Astrocyte of the spinal cord (primary cell): ENCODE data around the gene EDA2R.
A peak's percentile ranks its signal among the peaks of the same experiment; 100 is the strongest.

Experiments
- DNase-seq: peaks from one replicate; pipeline ENCODE4 v3.0.0; 2011; ENCODE audit warnings: low read depth, low spot score
- H3K4me3 ChIP-seq: 2 replicates; pipeline ENCODE4 v1.5.1; 2011; ENCODE audit warnings: low read depth, mild to moderate bottlenecking, low read length, moderate library complexity
- CTCF ChIP-seq: IDR thresholded peaks from 2 replicates; pipeline ENCODE4 v1.5.1; 2012; ENCODE audit warnings: low read depth, mild to moderate bottlenecking, low read length, inconsistent platforms
- in situ Hi-C: cut with HindIII; loops from 2 replicates; pipeline ENCODE4 v1.10.0; 2017; ENCODE audit warnings: low sequenced_read_pairs

EDA2R gene

GRCh38 chrX:66632981-66633380 lies 5.9 kb downstream of the EDA2R start:
- DNase-seq: peak; percentile 32
- in situ Hi-C loops: no loop called here
- no peak for TF ChIP-seq CTCF
- no peak overlapping the region for H3K4me3 ChIP-seq

GRCh38 chrX:66632473-66632872 lies 6.4 kb downstream of the EDA2R start:
- no peak for TF ChIP-seq CTCF
- in situ Hi-C loops: no loop called here
- no peak for DNase-seq
- H3K4me3 ChIP-seq: no peak overlapping the region

GRCh38 chrX:66625525-66625924 lies 13.4 kb downstream of the EDA2R start:
- H3K4me3 ChIP-seq: no peak overlapping the region
- no peak for DNase-seq
- TF ChIP-seq CTCF: no peak
- in situ Hi-C loops: no loop called here

- no peak overlapping the region for H3K4me3 ChIP-seq
- in situ Hi-C loops: no loop called here
- no peak for DNase-seq
- TF ChIP-seq CTCF: no peak
Measured at GRCh38 chrX:66622209-66622608, 16.7 kb downstream of the EDA2R start.

GRCh38 chrX:66616944-66617343 lies 21.9 kb downstream of the EDA2R start:
- in situ Hi-C loops: no loop called here
- DNase-seq: no peak
- H3K4me3 ChIP-seq: no peak overlapping the region
- no peak for TF ChIP-seq CTCF

- H3K4me3 ChIP-seq: no peak overlapping the region
- no peak for TF ChIP-seq CTCF
- no peak for DNase-seq
- in situ Hi-C loops: no loop called here
Measured at GRCh38 chrX:66602381-66602938, 36.4 kb downstream of the EDA2R start.

- TF ChIP-seq CTCF: no peak
- H3K4me3 ChIP-seq: no peak overlapping the region
- no peak for DNase-seq
- in situ Hi-C loops: no loop called here
Measured at GRCh38 chrX:66601522-66601921, 37.4 kb downstream of the EDA2R start.
